ENCODE data around the gene NLRC5. TPM values are rescaled to one million over a fixed set of nuclear protein-coding genes. Genes with fewer than 3 reads are reported as not detected.

NLRC5 gene
- total and polyA plus RNA-seq, 9 of the 15 experiments (the other 6 are each of a cell fraction or from before 2014, with no cell fraction given): 0.59 to 0.71 TPM; not detected in 7

DNA sequence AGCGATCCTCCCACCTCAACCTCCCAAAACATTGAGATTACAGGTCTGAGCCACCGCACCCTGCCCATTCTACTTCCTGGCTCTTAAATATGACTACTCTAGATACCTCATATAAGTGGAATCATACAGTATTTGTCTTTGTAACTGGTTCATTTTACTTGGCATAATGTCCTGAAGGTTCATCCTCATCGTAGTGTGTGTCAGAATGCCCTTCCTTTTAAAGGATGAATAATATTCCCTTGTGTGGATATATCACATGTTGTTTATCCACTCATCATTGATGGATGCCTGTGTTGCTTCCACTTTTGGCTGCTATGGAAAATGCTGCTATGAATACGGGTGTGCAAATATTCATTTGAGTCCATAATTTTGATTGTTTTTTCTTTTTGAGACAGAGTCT lies 33.3 kb upstream of the NLRC5 start:
- 4% methylated on average over 4 of the region's 4 CpGs for WGBS (ENCODE audit: insufficient coverage, low coverage, missing lambda C conversion rate)
- Histone ChIP-seq H3K27me3 (ENCODE audit: control insufficient read depth in 2 of 2, insufficient read depth in 2 of 2, low read length in 2 of 2) (peaks cover 17 to 28% of the 10 kb centered on the region in 2 experiments; a peak in 3 of 5 replicates), H3K4me3 (no peak overlapping the region), H3K36me3 (ENCODE audit: control insufficient read depth, insufficient read depth, low read length) (no peaks in the 10 kb centered on the region), H3K27ac (ENCODE audit: extremely low read depth, low read depth, low read length) (no peak overlapping the region), H3K79me2 (ENCODE audit: control insufficient read depth, insufficient read depth, low read length) (no peaks in the 10 kb centered on the region), H4K20me1 (replicated peaks; ENCODE audit: control insufficient read depth, insufficient read depth, low read length) (no peaks in the 10 kb centered on the region), H3K9ac (ENCODE audit: insufficient read depth in 1 of 2, low read depth in 2 of 2, low read length in 2 of 2) (no peak overlapping the region), H3K9me3 (replicated peaks; ENCODE audit: control insufficient read depth, insufficient read depth, low read depth, low read length) (0 out of 2 replicates have a peak, but pooled peaks cover 1% of the 10 kb centered on the region), H3K9me1 (ENCODE audit: control insufficient read depth, insufficient read depth, low read length) (no peaks in the 10 kb centered on the region), H2AFZ (ENCODE audit: low read depth, low read length) (no peak overlapping the region), H3K4me2 (ENCODE audit: insufficient read depth, low read length) (no peak overlapping the region), H3K4me1 (replicated peaks in 1 of 2; ENCODE audit: control insufficient read depth in 2 of 2, insufficient read depth in 2 of 2, low read length in 2 of 2) (peaks cover 0 to 5% of the 10 kb centered on the region in 2 experiments; a peak in 1 of 5 replicates)
- in situ Hi-C loops (cut with MboI): no loop called here
- DNase-seq (ENCODE audit: extremely low read depth in 1 of 4, low spot score in 3 of 4): no peak
- BruUV-seq (replicated peaks): no TSS peak
- no peak for ATAC-seq
- ChIA-PET POLR2A (interaction anchor here (2.0 kb wide), 1 partner anchor 9 kb away, joined by 7 read pairs; no protein-coding TSS in a partner anchor), CTCF (ENCODE audit: low intra/inter-chr PET ratio) (no interaction called here)
- intact Hi-C loops (cut with micrococcal nuclease): no loop called here
- FAIRE-seq: no peak
- no peak for TF ChIP-seq ZNF76 (CRISPR knock-in tag; IDR thresholded peaks at IDR 0.05; ENCODE audit: borderline replicate concordance)
- TF ChIP-seq LEF1 (IDR thresholded peaks at IDR 0.05): no peak
- TF ChIP-seq ZNF347 (CRISPR knock-in tag; IDR thresholded peaks at IDR 0.05; ENCODE audit: low read depth): no peak
- no peak for TF ChIP-seq TRIM24 (IDR thresholded peaks at IDR 0.05)
- no peak for TF ChIP-seq ZEB2 (IDR thresholded peaks at IDR 0.05)
- TF ChIP-seq TARDBP (IDR thresholded peaks at IDR 0.05): no peak
- TF ChIP-seq ZNF444 (CRISPR knock-in tag; IDR thresholded peaks at IDR 0.05): no peak
- TF ChIP-seq TBL1XR1 (IDR thresholded peaks at IDR 0.05; ENCODE audit: low read length in 2 of 2): no peak
- no peak for TF ChIP-seq NR1H2 (CRISPR knock-in tag; IDR thresholded peaks at IDR 0.05)
- TF ChIP-seq NFIX (CRISPR knock-in tag; IDR thresholded peaks at IDR 0.05; ENCODE audit: low read depth): no peak
- no peak for TF ChIP-seq FOSL1 (tag; conservative IDR thresholded peaks at IDR 0.05)
- no peak for TF ChIP-seq BRD4 (IDR thresholded peaks at IDR 0.05)
- no peak for TF ChIP-seq BDP1 (IDR thresholded peaks at IDR 0.05; ENCODE audit: insufficient read depth, insufficient read length)
- TF ChIP-seq YY1 (IDR thresholded peaks at IDR 0.05; ENCODE audit: borderline replicate concordance in 1 of 3, control insufficient read depth in 1 of 3, extremely low read depth in 1 of 3, insufficient read depth in 3 of 3, insufficient read length in 1 of 3, insufficient replicate concordance in 2 of 3, low read depth in 1 of 3, low read length in 2 of 3): no peak
- TF ChIP-seq CHAMP1 (IDR thresholded peaks at IDR 0.05): no peak
